ENCODE results near the gene RFX2. TPM values are rescaled to one million over a fixed set of nuclear protein-coding genes. Genes with fewer than 3 reads are reported as not detected.
"Not testable (repeated sequence)": the region's sequence is repeated elsewhere in the genome, so short reads cannot be mapped to it uniquely, and the experiment has no call there.

Gene RFX2
- total RNA-seq, 3 donors from 2014 or later = 6.1 to 16.2 (median 9.2) TPM

DNA sequence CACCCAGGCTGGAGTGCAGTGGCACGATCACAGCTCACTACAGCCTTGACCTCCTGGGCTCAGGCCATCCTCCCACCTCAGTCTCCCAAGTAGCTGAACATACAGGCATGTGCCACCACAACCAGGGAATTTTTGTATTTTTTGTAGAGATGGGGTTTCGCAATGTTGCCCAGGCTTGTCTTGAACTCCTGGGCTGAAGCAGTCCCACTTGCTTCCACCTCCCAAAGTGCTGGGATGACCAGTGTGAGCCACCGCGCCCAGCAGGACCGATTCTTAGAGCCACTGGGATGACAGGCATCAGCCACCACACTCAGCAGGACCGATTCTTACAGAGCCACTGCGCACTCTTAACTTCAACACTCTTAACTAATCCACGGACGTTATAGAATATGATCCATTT, 77.5 kb downstream of the RFX2 start:
- Histone ChIP-seq H3K27ac (no peak overlapping the region), H3K27me3 (no peaks in the 10 kb centered on the region), H3K9me3 (no peaks in the 10 kb centered on the region), H3K36me3 (no peaks in the 10 kb centered on the region), H3K4me1 (no peaks in the 10 kb centered on the region), H3K4me3 (no peak overlapping the region)
- intact Hi-C loops (cut with DNase I; ENCODE audit: low total_unique reads) = no loop called here
- DNase-seq (ENCODE audit: low spot score in 2 of 2) = no peak
- TF ChIP-seq POLR2A (IDR thresholded peaks at IDR 0.05) (no peak), CTCF (IDR thresholded peaks at IDR 0.05) (no peak), POLR2AphosphoS5 (IDR thresholded peaks at IDR 0.05) (no peak)

GRCh38 chr19:6032381-6032780, 77.9 kb downstream of the RFX2 start:
- intact Hi-C loops (cut with DNase I; ENCODE audit: low total_unique reads) = no loop called here
- Histone ChIP-seq H3K36me3 (no peaks in the 10 kb centered on the region), H3K27me3 (no peaks in the 10 kb centered on the region), H3K27ac (no peak overlapping the region), H3K4me3 (no peak overlapping the region), H3K4me1 (no peaks in the 10 kb centered on the region), H3K9me3 (no peaks in the 10 kb centered on the region)
- TF ChIP-seq POLR2AphosphoS5 (IDR thresholded peaks at IDR 0.05) = no peak
- no peak for TF ChIP-seq POLR2A (IDR thresholded peaks at IDR 0.05)
- TF ChIP-seq CTCF (IDR thresholded peaks at IDR 0.05) = no peak
- DNase-seq (ENCODE audit: low spot score in 2 of 2) = no peak

GRCh38 chr19:6030214-6030507, 80.1 kb downstream of the RFX2 start:
- no peak for DNase-seq (ENCODE audit: low spot score in 2 of 2)
- intact Hi-C loops (cut with DNase I; ENCODE audit: low total_unique reads) = no loop called here
- Histone ChIP-seq H3K4me1 (no peaks in the 10 kb centered on the region), H3K27me3 (no peaks in the 10 kb centered on the region), H3K9me3 (no peaks in the 10 kb centered on the region), H3K27ac (no peak overlapping the region), H3K4me3 (no peak overlapping the region), H3K36me3 (no peaks in the 10 kb centered on the region)
- no peak for TF ChIP-seq CTCF (IDR thresholded peaks at IDR 0.05)
- no peak for TF ChIP-seq POLR2A (IDR thresholded peaks at IDR 0.05)
- no peak for TF ChIP-seq POLR2AphosphoS5 (IDR thresholded peaks at IDR 0.05)

GRCh38 chr19:6026390-6027227, 83.7 kb downstream of the RFX2 start:
- H3K27ac ChIP-seq = no peak overlapping the region
- DNase-seq (ENCODE audit: low spot score in 2 of 2) = no peak
- TF ChIP-seq CTCF (IDR thresholded peaks at IDR 0.05) = no peak
- no peak for TF ChIP-seq POLR2AphosphoS5 (IDR thresholded peaks at IDR 0.05)
- TF ChIP-seq POLR2A (IDR thresholded peaks at IDR 0.05) = no peak
- H3K4me1 ChIP-seq = no peaks in the 10 kb centered on the region
- intact Hi-C loops (cut with DNase I; ENCODE audit: low total_unique reads) = no loop called here
- no peaks in the 10 kb centered on the region for H3K27me3 ChIP-seq
- no peak overlapping the region for H3K4me3 ChIP-seq
- no peaks in the 10 kb centered on the region for H3K9me3 ChIP-seq
- H3K36me3 ChIP-seq = no peaks in the 10 kb centered on the region

DNA sequence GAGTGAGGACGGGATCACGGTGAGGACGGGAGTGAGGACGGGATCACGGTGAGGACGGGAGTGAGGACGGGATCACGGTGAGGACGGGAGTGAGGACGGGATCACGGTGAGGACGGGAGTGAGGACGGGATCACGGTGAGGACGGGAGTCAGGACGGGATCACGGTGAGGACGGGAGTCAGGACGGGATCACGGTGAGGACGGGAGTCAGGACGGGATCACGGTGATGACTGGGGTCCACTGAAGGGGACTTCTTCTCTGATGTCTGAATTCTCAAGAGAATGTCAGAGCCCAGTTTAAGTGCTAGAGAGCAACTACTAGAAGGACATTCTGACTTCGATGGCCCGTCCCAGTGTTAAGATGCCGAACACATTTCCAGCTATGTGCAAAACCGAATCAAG, 85.5 kb downstream of the RFX2 start:
- intact Hi-C loops (cut with DNase I; ENCODE audit: low total_unique reads) = loop anchor here (5.0 kb wide), 1 partner anchor 37 kb away; no protein-coding TSS in a partner anchor
- H3K9me3 ChIP-seq; H3K36me3 ChIP-seq; H3K27me3 ChIP-seq; DNase-seq (ENCODE audit: low spot score in 2 of 2); H3K4me1 ChIP-seq; H3K27ac ChIP-seq; H3K4me3 ChIP-seq: not testable (repeated sequence)

All from breast epithelium (tissue), 4 donors.